Measurements from ENCODE around the gene MNT.

MNT gene

GRCh38 chr17:2362881-2363280 lies 38.0 kb downstream of the MNT start:
- H3K27ac Mint-ChIP-seq = no peak overlapping the region
- no peak overlapping the region for H3K4me3 Mint-ChIP-seq
- H3K9me3 Mint-ChIP-seq = no peaks in the 10 kb centered on the region
- H3K27me3 Mint-ChIP-seq (ENCODE audit: low read depth) = no peaks in the 10 kb centered on the region
- DNase-seq (ENCODE audit: low spot score) = no peak
- no peaks in the 10 kb centered on the region for H3K4me1 Mint-ChIP-seq (ENCODE audit: low read depth)
- peaks cover 5% of the 10 kb centered on the region for H3K36me3 Mint-ChIP-seq (ENCODE audit: low read depth)

- DNase-seq (ENCODE audit: low spot score) = no peak
- Mint-ChIP-seq H3K27me3 (ENCODE audit: low read depth) (no peaks in the 10 kb centered on the region), H3K9me3 (no peaks in the 10 kb centered on the region), H3K36me3 (ENCODE audit: low read depth) (peaks cover 5% of the 10 kb centered on the region), H3K4me3 (no peak overlapping the region), H3K4me1 (ENCODE audit: low read depth) (no peaks in the 10 kb centered on the region), H3K27ac (no peak overlapping the region)
Observed at GRCh38 chr17:2362416-2362815, 38.4 kb downstream of the MNT start.

- Mint-ChIP-seq H3K27ac (no peak overlapping the region), H3K4me1 (ENCODE audit: low read depth) (no peaks in the 10 kb centered on the region), H3K4me3 (no peak overlapping the region), H3K27me3 (ENCODE audit: low read depth) (no peaks in the 10 kb centered on the region), H3K9me3 (no peaks in the 10 kb centered on the region), H3K36me3 (ENCODE audit: low read depth) (peaks cover 5% of the 10 kb centered on the region)
- DNase-seq (ENCODE audit: low spot score) = no peak
Observed at GRCh38 chr17:2362016-2362415, 38.8 kb downstream of the MNT start.

GRCh38 chr17:2361010-2361760 lies 39.7 kb downstream of the MNT start:
- Mint-ChIP-seq H3K4me1 (ENCODE audit: low read depth) (no peaks in the 10 kb centered on the region), H3K4me3 (no peak overlapping the region), H3K9me3 (no peaks in the 10 kb centered on the region), H3K36me3 (ENCODE audit: low read depth) (peaks cover 5% of the 10 kb centered on the region), H3K27ac (no peak overlapping the region), H3K27me3 (ENCODE audit: low read depth) (no peaks in the 10 kb centered on the region)
- DNase-seq (ENCODE audit: low spot score) = no peak

GRCh38 chr17:2357931-2358434 lies 42.9 kb downstream of the MNT start:
- Mint-ChIP-seq H3K4me1 (ENCODE audit: low read depth) (peaks cover 14% of the 10 kb centered on the region), H3K27ac (no peak overlapping the region), H3K27me3 (ENCODE audit: low read depth) (no peaks in the 10 kb centered on the region), H3K36me3 (ENCODE audit: low read depth) (peaks cover 3% of the 10 kb centered on the region), H3K4me3 (no peak overlapping the region), H3K9me3 (no peaks in the 10 kb centered on the region)
- DNase-seq (ENCODE audit: low spot score) = no peak

- Mint-ChIP-seq H3K27ac (no peak overlapping the region), H3K27me3 (ENCODE audit: low read depth) (no peaks in the 10 kb centered on the region), H3K4me3 (no peak overlapping the region), H3K36me3 (ENCODE audit: low read depth) (no peaks in the 10 kb centered on the region), H3K9me3 (no peaks in the 10 kb centered on the region), H3K4me1 (ENCODE audit: low read depth) (peaks cover 15% of the 10 kb centered on the region)
- DNase-seq (ENCODE audit: low spot score) = no peak
Observed at GRCh38 chr17:2357237-2357636, 43.6 kb downstream of the MNT start.

- no peaks in the 10 kb centered on the region for H3K27me3 Mint-ChIP-seq (ENCODE audit: low read depth)
- no peaks in the 10 kb centered on the region for H3K9me3 Mint-ChIP-seq
- peaks cover 15% of the 10 kb centered on the region for H3K4me1 Mint-ChIP-seq (ENCODE audit: low read depth)
- H3K27ac Mint-ChIP-seq = no peak overlapping the region
- H3K4me3 Mint-ChIP-seq = peak overlapping the region; percentile 43
- no peak for DNase-seq (ENCODE audit: low spot score)
- no peaks in the 10 kb centered on the region for H3K36me3 Mint-ChIP-seq (ENCODE audit: low read depth)
Observed at GRCh38 chr17:2354311-2354710, 46.5 kb downstream of the MNT start.

- Mint-ChIP-seq H3K36me3 (ENCODE audit: low read depth) (no peaks in the 10 kb centered on the region), H3K4me3 (no peak overlapping the region), H3K4me1 (ENCODE audit: low read depth) (peaks cover 15% of the 10 kb centered on the region), H3K27me3 (ENCODE audit: low read depth) (no peaks in the 10 kb centered on the region), H3K9me3 (no peaks in the 10 kb centered on the region), H3K27ac (no peak overlapping the region)
- DNase-seq (ENCODE audit: low spot score) = no peak
Observed at GRCh38 chr17:2351269-2351668, 49.6 kb downstream of the MNT start.

GRCh38 chr17:2347805-2348685 lies 52.8 kb downstream of the MNT start:
- Mint-ChIP-seq H3K27ac (no peak overlapping the region), H3K4me3 (no peak overlapping the region), H3K36me3 (ENCODE audit: low read depth) (peaks cover 5% of the 10 kb centered on the region), H3K27me3 (ENCODE audit: low read depth) (no peaks in the 10 kb centered on the region), H3K9me3 (no peaks in the 10 kb centered on the region), H3K4me1 (ENCODE audit: low read depth) (peaks cover 2% of the 10 kb centered on the region)
- DNase-seq (ENCODE audit: low spot score) = no peak

- H3K27ac Mint-ChIP-seq = no peak overlapping the region
- peaks cover 9% of the 10 kb centered on the region for H3K36me3 Mint-ChIP-seq (ENCODE audit: low read depth)
- no peak overlapping the region for H3K4me3 Mint-ChIP-seq
- H3K9me3 Mint-ChIP-seq = no peaks in the 10 kb centered on the region
- no peaks in the 10 kb centered on the region for H3K27me3 Mint-ChIP-seq (ENCODE audit: low read depth)
- no peak for DNase-seq (ENCODE audit: low spot score)
- H3K4me1 Mint-ChIP-seq (ENCODE audit: low read depth) = no peaks in the 10 kb centered on the region
Observed at GRCh38 chr17:2346475-2346874, 54.4 kb downstream of the MNT start.

GRCh38 chr17:2344528-2344927 lies 56.3 kb downstream of the MNT start:
- Mint-ChIP-seq H3K27ac (no peak overlapping the region), H3K36me3 (ENCODE audit: low read depth) (peaks cover 9% of the 10 kb centered on the region)
- DNase-seq (ENCODE audit: low spot score) = no peak

GRCh38 chr17:2343421-2343820 lies 57.4 kb downstream of the MNT start:
- Mint-ChIP-seq H3K27ac (no peak overlapping the region), H3K9me3 (no peaks in the 10 kb centered on the region), H3K4me3 (no peak overlapping the region), H3K36me3 (ENCODE audit: low read depth) (peaks cover 9% of the 10 kb centered on the region), H3K4me1 (ENCODE audit: low read depth) (peaks cover 6% of the 10 kb centered on the region), H3K27me3 (ENCODE audit: low read depth) (no peaks in the 10 kb centered on the region)
- no peak for DNase-seq (ENCODE audit: low spot score)

More at GRCh38 chr17:2344528-2344927, 56.3 kb downstream of the MNT start:
- H3K4me1 Mint-ChIP-seq (ENCODE audit: low read depth) = peaks cover 2% of the 10 kb centered on the region
- no peaks in the 10 kb centered on the region for H3K27me3 Mint-ChIP-seq (ENCODE audit: low read depth)
- H3K4me3 Mint-ChIP-seq = no peak overlapping the region
- H3K9me3 Mint-ChIP-seq = no peaks in the 10 kb centered on the region

GRCh38 chr17:2338315-2338657 lies 62.6 kb downstream of the MNT start:
- peak overlapping the region; percentile 71 for H3K27ac Mint-ChIP-seq
- no peaks in the 10 kb centered on the region for H3K9me3 Mint-ChIP-seq
- peak overlapping the region; percentile 83 for H3K4me3 Mint-ChIP-seq
- peaks cover 20% of the 10 kb centered on the region for H3K4me1 Mint-ChIP-seq (ENCODE audit: low read depth)
- H3K27me3 Mint-ChIP-seq (ENCODE audit: low read depth) = no peaks in the 10 kb centered on the region
- peaks cover 7% of the 10 kb centered on the region for H3K36me3 Mint-ChIP-seq (ENCODE audit: low read depth)
- no peak for DNase-seq (ENCODE audit: low spot score)

- DNase-seq (ENCODE audit: low spot score) = peak; percentile 60
- Mint-ChIP-seq H3K4me3 (peak overlapping the region; percentile 83), H3K4me1 (ENCODE audit: low read depth) (peaks cover 20% of the 10 kb centered on the region), H3K27me3 (ENCODE audit: low read depth) (no peaks in the 10 kb centered on the region), H3K36me3 (ENCODE audit: low read depth) (peaks cover 7% of the 10 kb centered on the region), H3K9me3 (no peaks in the 10 kb centered on the region), H3K27ac (peak overlapping the region; percentile 71)
Observed at GRCh38 chr17:2337544-2338314, 63.1 kb downstream of the MNT start.

All from T-helper 2 cell treated with Interferon-gamma antibody and Interleukin-4, amounts not matched to agents 5 μg/mL and 100 μg/mL, for 36 hours (primary cell).